ENCODE data around the gene MAP3K14. TPM values are rescaled to one million over a fixed set of nuclear protein-coding genes. Genes with fewer than 3 reads are reported as not detected.

Gene MAP3K14
- total and polyA plus RNA-seq, 2 of the 4 experiments (the other 2 are of a cell fraction): 4.1 to 21.7 TPM

DNA sequence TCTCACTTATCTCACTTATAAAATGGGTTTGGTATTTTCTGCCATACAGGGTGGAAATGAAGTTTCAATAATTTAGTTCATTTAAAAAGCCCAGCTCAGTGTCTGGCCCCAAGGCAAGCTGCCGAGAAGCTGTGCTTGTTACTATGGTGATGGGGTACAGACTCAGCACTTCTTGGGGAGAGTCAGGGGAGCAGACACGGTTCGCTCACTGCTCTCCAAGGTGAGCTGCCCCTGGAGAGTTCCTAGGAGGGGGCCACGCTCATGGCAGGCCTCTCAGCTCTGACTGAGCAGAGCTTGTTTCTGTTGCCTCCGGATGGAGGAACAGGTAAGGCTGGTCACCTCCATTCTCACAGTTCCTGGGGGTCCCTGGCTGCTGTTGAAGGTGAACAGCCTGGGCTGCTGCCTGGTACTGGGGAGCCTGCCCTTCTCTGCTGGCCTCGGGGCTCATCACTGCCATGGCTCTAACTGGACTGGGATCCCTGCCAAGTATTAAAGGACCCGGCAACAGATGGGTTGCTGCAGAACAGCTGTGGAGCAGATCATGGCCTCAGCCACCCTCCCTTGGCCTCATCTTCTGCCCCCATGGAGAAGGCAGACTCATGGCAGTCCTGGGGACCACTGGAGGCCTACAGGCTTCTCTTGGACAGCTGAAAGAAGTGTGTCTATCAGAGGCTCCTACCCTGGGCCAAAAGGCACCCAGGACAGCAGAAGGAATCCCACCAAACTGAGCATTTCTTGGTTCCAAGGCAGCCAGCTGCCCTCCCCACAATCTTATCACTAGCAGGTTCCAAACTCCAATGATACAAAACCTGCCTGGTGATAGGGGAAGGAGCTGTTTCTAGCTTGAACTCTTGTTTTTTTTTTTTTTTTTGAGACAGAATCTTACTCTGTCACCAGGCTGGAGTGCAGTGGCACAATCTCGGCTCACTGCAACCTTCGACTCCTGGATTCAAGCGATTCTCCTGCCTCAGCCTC lies 29.0 kb downstream of the MAP3K14 start:
- POLR2A ChIA-PET (ENCODE audit: unreplicated experiment): no interaction called here
- TF ChIP-seq MAFK (IDR thresholded peaks at IDR 0.05; ENCODE audit: low read depth, low read length): no peak
- TF ChIP-seq CHD1 (IDR thresholded peaks at IDR 0.05; ENCODE audit: low read depth, low read length): no peak
- TF ChIP-seq FOS (IDR thresholded peaks at IDR 0.05; ENCODE audit: low read depth, low read length): no peak
- no peak for TF ChIP-seq MAZ (IDR thresholded peaks at IDR 0.05; ENCODE audit: borderline replicate concordance, low read depth, low read length)
- TF ChIP-seq, protein P1, sequence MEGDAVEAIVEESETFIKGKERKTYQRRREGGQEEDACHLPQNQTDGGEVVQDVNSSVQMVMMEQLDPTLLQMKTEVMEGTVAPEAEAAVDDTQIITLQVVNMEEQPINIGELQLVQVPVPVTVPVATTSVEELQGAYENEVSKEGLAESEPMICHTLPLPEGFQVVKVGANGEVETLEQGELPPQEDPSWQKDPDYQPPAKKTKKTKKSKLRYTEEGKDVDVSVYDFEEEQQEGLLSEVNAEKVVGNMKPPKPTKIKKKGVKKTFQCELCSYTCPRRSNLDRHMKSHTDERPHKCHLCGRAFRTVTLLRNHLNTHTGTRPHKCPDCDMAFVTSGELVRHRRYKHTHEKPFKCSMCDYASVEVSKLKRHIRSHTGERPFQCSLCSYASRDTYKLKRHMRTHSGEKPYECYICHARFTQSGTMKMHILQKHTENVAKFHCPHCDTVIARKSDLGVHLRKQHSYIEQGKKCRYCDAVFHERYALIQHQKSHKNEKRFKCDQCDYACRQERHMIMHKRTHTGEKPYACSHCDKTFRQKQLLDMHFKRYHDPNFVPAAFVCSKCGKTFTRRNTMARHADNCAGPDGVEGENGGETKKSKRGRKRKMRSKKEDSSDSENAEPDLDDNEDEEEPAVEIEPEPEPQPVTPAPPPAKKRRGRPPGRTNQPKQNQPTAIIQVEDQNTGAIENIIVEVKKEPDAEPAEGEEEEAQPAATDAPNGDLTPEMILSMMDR (conservative IDR thresholded peaks at IDR 0.05; ENCODE audit: low read depth, low read length): no peak
- no peak for TF ChIP-seq SMC3 (IDR thresholded peaks at IDR 0.05; ENCODE audit: low read depth, low read length)
- no peak for TF ChIP-seq RFX5 (IDR thresholded peaks at IDR 0.05; ENCODE audit: low read depth, low read length)
- no peak for TF ChIP-seq BHLHE40 (IDR thresholded peaks at IDR 0.05; ENCODE audit: low read depth, low read length)
- TF ChIP-seq RAD21 (IDR thresholded peaks at IDR 0.05; ENCODE audit: low read length): no peak
- no peak for TF ChIP-seq MXI1 (IDR thresholded peaks at IDR 0.05; ENCODE audit: borderline replicate concordance, low read depth, low read length)
- TF ChIP-seq, protein P2, sequence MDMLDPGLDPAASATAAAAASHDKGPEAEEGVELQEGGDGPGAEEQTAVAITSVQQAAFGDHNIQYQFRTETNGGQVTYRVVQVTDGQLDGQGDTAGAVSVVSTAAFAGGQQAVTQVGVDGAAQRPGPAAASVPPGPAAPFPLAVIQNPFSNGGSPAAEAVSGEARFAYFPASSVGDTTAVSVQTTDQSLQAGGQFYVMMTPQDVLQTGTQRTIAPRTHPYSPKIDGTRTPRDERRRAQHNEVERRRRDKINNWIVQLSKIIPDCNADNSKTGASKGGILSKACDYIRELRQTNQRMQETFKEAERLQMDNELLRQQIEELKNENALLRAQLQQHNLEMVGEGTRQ (IDR thresholded peaks at IDR 0.05; ENCODE audit: low read depth, low read length): no peak
- no peak for TF ChIP-seq NFE2L2 (IDR thresholded peaks at IDR 0.05; ENCODE audit: low read depth, low read length)
- TF ChIP-seq, protein P3, sequence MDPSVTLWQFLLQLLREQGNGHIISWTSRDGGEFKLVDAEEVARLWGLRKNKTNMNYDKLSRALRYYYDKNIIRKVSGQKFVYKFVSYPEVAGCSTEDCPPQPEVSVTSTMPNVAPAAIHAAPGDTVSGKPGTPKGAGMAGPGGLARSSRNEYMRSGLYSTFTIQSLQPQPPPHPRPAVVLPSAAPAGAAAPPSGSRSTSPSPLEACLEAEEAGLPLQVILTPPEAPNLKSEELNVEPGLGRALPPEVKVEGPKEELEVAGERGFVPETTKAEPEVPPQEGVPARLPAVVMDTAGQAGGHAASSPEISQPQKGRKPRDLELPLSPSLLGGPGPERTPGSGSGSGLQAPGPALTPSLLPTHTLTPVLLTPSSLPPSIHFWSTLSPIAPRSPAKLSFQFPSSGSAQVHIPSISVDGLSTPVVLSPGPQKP (IDR thresholded peaks at IDR 0.05; ENCODE audit: borderline replicate concordance, low read depth, low read length): no peak
- no peak for TF ChIP-seq RCOR1 (IDR thresholded peaks at IDR 0.05; ENCODE audit: insufficient replicate concordance, low read length)

More for the DNA sequence above, 29.0 kb downstream of the MAP3K14 start:
- intact Hi-C loops (cut with micrococcal nuclease) (no loop called here), dilution Hi-C loops (cut with HindIII; ENCODE audit: low sequenced_read_pairs, unreplicated experiment) (no loop called here), in situ Hi-C loops (cut with MboI; ENCODE audit: low sequenced_read_pairs) (no loop called here)
- no peak overlapping the region for H2BK5ac ChIP-seq (ENCODE audit: low read depth, low read length, poor library complexity, severe bottlenecking)
- H3K9ac ChIP-seq (ENCODE audit: low read depth, low read length): no peak overlapping the region
- no peak overlapping the region for H3K14ac ChIP-seq (replicated peaks; ENCODE audit: low read depth, low read length)
- H3K4ac ChIP-seq (ENCODE audit: low read depth, low read length): no peak overlapping the region
- H2BK20ac ChIP-seq (ENCODE audit: low read depth, low read length): no peak overlapping the region
- no peak for DNase-seq
- H3K4me1 ChIP-seq (ENCODE audit: control insufficient read depth, insufficient read depth, low read length): peaks cover 28% of the 10 kb centered on the region
- no peak overlapping the region for H2BK15ac ChIP-seq (ENCODE audit: low read depth, low read length)
- H4K20me1 ChIP-seq (ENCODE audit: insufficient read depth, low read length): peaks cover 35% of the 10 kb centered on the region
- H3K4me2 ChIP-seq (ENCODE audit: low read depth, low read length): no peak overlapping the region
- H3K36me3 ChIP-seq (ENCODE audit: control insufficient read depth, insufficient read depth, low read length): peaks cover 64% of the 10 kb centered on the region
- H3K27me3 ChIP-seq (ENCODE audit: control insufficient read depth, insufficient read depth, low read length): no peaks in the 10 kb centered on the region
- no peak overlapping the region for H4K5ac ChIP-seq (ENCODE audit: low read depth, low read length)
- BruUV-seq (replicated peaks): no TSS peak
- no peak overlapping the region for H4K91ac ChIP-seq (ENCODE audit: insufficient read depth, low read depth, low read length)
- CTCF ChIA-PET: interaction anchor here (1.0 to 1.2 kb wide), 2 partner anchors 11 to 24 kb away, joined by 3 read pairs; no protein-coding TSS in a partner anchor
- H3K56ac ChIP-seq (ENCODE audit: extremely low read depth, insufficient read depth, low read length): no peak overlapping the region
- peaks cover 20 to 50% of the 10 kb centered on the region in 2 experiments for H3K79me1 ChIP-seq (ENCODE audit: low read depth in 1 of 2, low read length in 2 of 2)
- no peak overlapping the region for H2AK9ac ChIP-seq (replicated peaks; ENCODE audit: low read depth, low read length, poor library complexity)
- no peaks in the 10 kb centered on the region for H3K9me3 ChIP-seq (ENCODE audit: control insufficient read depth, insufficient read depth, low read length)
- no peak overlapping the region for H2AK5ac ChIP-seq (ENCODE audit: low read depth, low read length)
- peaks cover 26% of the 10 kb centered on the region for H3K9me1 ChIP-seq (ENCODE audit: insufficient read depth, low read length)
- H4K8ac ChIP-seq (ENCODE audit: low read depth in 2 of 2, low read length in 2 of 2): no peak overlapping the region
- no peak overlapping the region for H3K27ac ChIP-seq (ENCODE audit: insufficient read depth, low read length)
- no peak overlapping the region for H3K4me3 ChIP-seq (ENCODE audit: insufficient read depth, low read depth, low read length)
- H3K18ac ChIP-seq (ENCODE audit: low read depth, low read length): no peak overlapping the region
- WGBS, 2 experiments (ENCODE audit: extremely low coverage in 2 of 2, insufficient read length in 1 of 2): 88% methylated on average over 3 of the region's 10 CpGs; no CpG with 5 or more reads in 1 of the 2 experiments
- H3K23ac ChIP-seq (ENCODE audit: low read depth, low read length): no peak overlapping the region
- H2AFZ ChIP-seq (replicated peaks; ENCODE audit: low read length, poor library complexity): peak overlapping the region; percentile 18
- H2BK120ac ChIP-seq (ENCODE audit: low read depth, low read length): no peak overlapping the region
- no peak for ATAC-seq (ENCODE audit: low read depth)
